Measurements from ENCODE around the gene DHRS9.

GRCh38 chr2:169039702-169040101 lies 29.7 kb upstream of the DHRS9 start:
- TF ChIP-seq ZEB2 (tag by site-specific recombination; IDR thresholded peaks at IDR 0.05) (no peak), ZSCAN18 (tag by site-specific recombination; IDR thresholded peaks at IDR 0.05) (no peak), ZNF184 (tag by site-specific recombination; IDR thresholded peaks at IDR 0.05) (no peak), ZNF510 (tag by site-specific recombination; IDR thresholded peaks at IDR 0.05; ENCODE audit: insufficient replicate concordance) (no peak), ZNF514 (tag by site-specific recombination; IDR thresholded peaks at IDR 0.05) (no peak), ZNF621 (tag by site-specific recombination; IDR thresholded peaks at IDR 0.05) (no peak), ZNF660 (tag by site-specific recombination; IDR thresholded peaks at IDR 0.05) (no peak), ZNF776 (tag by site-specific recombination; IDR thresholded peaks at IDR 0.05; ENCODE audit: borderline replicate concordance) (no peak), ZNF558 (tag by site-specific recombination; IDR thresholded peaks at IDR 0.05) (no peak)
- TF ChIP-seq, protein P1, sequence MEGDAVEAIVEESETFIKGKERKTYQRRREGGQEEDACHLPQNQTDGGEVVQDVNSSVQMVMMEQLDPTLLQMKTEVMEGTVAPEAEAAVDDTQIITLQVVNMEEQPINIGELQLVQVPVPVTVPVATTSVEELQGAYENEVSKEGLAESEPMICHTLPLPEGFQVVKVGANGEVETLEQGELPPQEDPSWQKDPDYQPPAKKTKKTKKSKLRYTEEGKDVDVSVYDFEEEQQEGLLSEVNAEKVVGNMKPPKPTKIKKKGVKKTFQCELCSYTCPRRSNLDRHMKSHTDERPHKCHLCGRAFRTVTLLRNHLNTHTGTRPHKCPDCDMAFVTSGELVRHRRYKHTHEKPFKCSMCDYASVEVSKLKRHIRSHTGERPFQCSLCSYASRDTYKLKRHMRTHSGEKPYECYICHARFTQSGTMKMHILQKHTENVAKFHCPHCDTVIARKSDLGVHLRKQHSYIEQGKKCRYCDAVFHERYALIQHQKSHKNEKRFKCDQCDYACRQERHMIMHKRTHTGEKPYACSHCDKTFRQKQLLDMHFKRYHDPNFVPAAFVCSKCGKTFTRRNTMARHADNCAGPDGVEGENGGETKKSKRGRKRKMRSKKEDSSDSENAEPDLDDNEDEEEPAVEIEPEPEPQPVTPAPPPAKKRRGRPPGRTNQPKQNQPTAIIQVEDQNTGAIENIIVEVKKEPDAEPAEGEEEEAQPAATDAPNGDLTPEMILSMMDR (tag by site-specific recombination; IDR thresholded peaks at IDR 0.05), result no peak
- TF ChIP-seq, protein P2, sequence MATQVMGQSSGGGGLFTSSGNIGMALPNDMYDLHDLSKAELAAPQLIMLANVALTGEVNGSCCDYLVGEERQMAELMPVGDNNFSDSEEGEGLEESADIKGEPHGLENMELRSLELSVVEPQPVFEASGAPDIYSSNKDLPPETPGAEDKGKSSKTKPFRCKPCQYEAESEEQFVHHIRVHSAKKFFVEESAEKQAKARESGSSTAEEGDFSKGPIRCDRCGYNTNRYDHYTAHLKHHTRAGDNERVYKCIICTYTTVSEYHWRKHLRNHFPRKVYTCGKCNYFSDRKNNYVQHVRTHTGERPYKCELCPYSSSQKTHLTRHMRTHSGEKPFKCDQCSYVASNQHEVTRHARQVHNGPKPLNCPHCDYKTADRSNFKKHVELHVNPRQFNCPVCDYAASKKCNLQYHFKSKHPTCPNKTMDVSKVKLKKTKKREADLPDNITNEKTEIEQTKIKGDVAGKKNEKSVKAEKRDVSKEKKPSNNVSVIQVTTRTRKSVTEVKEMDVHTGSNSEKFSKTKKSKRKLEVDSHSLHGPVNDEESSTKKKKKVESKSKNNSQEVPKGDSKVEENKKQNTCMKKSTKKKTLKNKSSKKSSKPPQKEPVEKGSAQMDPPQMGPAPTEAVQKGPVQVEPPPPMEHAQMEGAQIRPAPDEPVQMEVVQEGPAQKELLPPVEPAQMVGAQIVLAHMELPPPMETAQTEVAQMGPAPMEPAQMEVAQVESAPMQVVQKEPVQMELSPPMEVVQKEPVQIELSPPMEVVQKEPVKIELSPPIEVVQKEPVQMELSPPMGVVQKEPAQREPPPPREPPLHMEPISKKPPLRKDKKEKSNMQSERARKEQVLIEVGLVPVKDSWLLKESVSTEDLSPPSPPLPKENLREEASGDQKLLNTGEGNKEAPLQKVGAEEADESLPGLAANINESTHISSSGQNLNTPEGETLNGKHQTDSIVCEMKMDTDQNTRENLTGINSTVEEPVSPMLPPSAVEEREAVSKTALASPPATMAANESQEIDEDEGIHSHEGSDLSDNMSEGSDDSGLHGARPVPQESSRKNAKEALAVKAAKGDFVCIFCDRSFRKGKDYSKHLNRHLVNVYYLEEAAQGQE (tag by site-specific recombination; IDR thresholded peaks at IDR 0.05), result no peak
- TF ChIP-seq, protein P3, sequence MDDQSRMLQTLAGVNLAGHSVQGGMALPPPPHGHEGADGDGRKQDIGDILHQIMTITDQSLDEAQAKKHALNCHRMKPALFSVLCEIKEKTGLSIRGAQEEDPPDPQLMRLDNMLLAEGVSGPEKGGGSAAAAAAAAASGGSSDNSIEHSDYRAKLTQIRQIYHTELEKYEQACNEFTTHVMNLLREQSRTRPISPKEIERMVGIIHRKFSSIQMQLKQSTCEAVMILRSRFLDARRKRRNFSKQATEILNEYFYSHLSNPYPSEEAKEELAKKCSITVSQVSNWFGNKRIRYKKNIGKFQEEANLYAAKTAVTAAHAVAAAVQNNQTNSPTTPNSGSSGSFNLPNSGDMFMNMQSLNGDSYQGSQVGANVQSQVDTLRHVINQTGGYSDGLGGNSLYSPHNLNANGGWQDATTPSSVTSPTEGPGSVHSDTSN (CRISPR knock-in tag; IDR thresholded peaks at IDR 0.05), result no peak
- TF ChIP-seq, protein P4, sequence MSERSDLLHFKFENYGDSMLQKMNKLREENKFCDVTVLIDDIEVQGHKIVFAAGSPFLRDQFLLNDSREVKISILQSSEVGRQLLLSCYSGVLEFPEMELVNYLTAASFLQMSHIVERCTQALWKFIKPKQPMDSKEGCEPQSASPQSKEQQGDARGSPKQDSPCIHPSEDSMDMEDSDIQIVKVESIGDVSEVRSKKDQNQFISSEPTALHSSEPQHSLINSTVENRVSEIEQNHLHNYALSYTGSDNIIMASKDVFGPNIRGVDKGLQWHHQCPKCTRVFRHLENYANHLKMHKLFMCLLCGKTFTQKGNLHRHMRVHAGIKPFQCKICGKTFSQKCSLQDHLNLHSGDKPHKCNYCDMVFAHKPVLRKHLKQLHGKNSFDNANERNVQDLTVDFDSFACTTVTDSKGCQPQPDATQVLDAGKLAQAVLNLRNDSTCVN (tag by site-specific recombination; optimal IDR thresholded peaks at IDR 0.05), result no peak

All from HEK293 (cell line).